ENCODE measurements around the gene SATB2.
A peak's percentile ranks its signal among the peaks of the same experiment; 100 is the strongest.

The SATB2 gene

GRCh38 chr2:199488772-199489400 is 31.1 kb upstream of the SATB2 start:
- peak; percentile 87 for TF ChIP-seq CTCF (IDR thresholded peaks at IDR 0.05; ENCODE audit: control insufficient read depth, extremely low read depth, insufficient read depth)

GRCh38 chr2:199485732-199486335 is 28.1 kb upstream of the SATB2 start:
- H3K4me3 ChIP-seq (ENCODE audit: low read depth, low read length): no peak overlapping the region
- TF ChIP-seq CTCF (IDR thresholded peaks at IDR 0.05; ENCODE audit: control insufficient read depth, extremely low read depth, insufficient read depth): peak; percentile 87
- no peak for DNase-seq (ENCODE audit: low read depth)

More at GRCh38 chr2:199488772-199489400, 31.1 kb upstream of the SATB2 start:
- H3K4me3 ChIP-seq (ENCODE audit: low read depth, low read length): no peak overlapping the region
- no peak for DNase-seq (ENCODE audit: low read depth)

DNA sequence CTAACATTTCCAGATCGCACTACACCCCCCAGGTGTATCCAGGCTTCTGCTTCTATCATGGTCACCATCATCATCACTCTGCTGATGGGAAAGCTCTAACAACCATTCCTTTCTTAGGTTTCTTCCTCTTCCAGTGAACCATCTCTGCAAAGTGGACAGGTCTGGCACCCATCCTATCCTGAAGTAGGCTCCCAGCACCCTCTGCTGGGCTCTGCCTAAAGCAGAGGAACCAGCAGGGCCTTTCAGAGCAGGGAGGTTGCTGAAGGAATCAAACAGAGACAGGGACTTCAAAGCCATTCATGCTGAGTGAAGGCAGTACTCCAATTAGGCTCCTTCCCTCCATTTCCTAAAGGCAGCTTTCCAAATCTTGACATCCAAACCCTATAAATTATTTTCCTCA is 27.2 kb upstream of the SATB2 start:
- peak; percentile 26; the same call in 1 of the 2 replicates for TF ChIP-seq CTCF (IDR thresholded peaks at IDR 0.05; ENCODE audit: control insufficient read depth, extremely low read depth, insufficient read depth)
- H3K4me3 ChIP-seq (ENCODE audit: low read depth, low read length): no peak overlapping the region
- DNase-seq (ENCODE audit: low read depth): no peak

- TF ChIP-seq CTCF (IDR thresholded peaks at IDR 0.05; ENCODE audit: control insufficient read depth, extremely low read depth, insufficient read depth): no peak
- H3K4me3 ChIP-seq (ENCODE audit: low read depth, low read length): no peak overlapping the region
- DNase-seq (ENCODE audit: low read depth): no peak
Observed at GRCh38 chr2:199480966-199481365, 23.2 kb upstream of the SATB2 start.

- TF ChIP-seq CTCF (IDR thresholded peaks at IDR 0.05; ENCODE audit: control insufficient read depth, extremely low read depth, insufficient read depth): no peak
- H3K4me3 ChIP-seq (ENCODE audit: low read depth, low read length): no peak overlapping the region
Observed at GRCh38 chr2:199477277-199477834, 19.6 kb upstream of the SATB2 start.

DNA sequence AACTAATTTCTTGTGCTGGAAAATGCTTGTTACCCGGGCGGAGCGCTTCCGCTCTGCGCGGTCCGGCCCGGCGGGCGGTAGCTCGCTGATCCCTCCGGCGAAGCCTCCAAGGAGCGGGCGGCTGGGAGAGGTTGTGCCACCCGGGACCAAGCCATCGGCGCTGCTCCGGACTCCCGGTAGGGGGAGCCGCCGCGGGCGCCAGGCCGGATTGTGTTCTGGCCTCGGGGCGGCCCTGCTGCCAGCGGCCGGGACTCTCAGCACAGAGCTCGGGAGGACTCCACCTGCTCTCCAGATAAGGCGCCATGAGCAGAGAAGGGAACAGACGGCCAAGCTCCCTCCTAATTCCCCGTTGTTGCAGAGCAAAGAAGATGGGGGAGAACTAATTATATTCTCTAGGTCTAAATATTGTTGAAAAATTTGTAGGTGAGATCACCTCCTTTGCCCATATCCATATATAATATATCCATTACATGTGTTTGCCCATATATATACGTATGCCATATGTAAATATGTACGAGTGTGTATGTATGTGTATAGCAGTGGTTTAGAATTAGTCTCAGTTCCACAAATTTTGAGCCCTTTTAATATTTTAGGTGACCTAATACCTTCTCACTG is 13.8 kb upstream of the SATB2 start:
- TF ChIP-seq CTCF (IDR thresholded peaks at IDR 0.05; ENCODE audit: control insufficient read depth, extremely low read depth, insufficient read depth): peak; percentile 81
- no peak overlapping the region for H3K4me3 ChIP-seq (ENCODE audit: low read depth, low read length)
- DNase-seq (ENCODE audit: low read depth): no peak

More at GRCh38 chr2:199477277-199477834, 19.6 kb upstream of the SATB2 start:
- DNase-seq (ENCODE audit: low read depth): no peak
